H9 (cell line): ENCODE data around the gene CD80. TPM values are rescaled to one million over a fixed set of nuclear protein-coding genes. Genes with fewer than 3 reads are reported as not detected.

Experiments
- DNase-seq: peaks from one replicate; pipeline ENCODE4 v3.0.0-alpha.2; 2017
- H2AFZ ChIP-seq: one replicate; pipeline ENCODE4 v1.6.1; 2013; ENCODE audit warnings: mild to moderate bottlenecking, low read length, control low read depth, moderate library complexity
- H2AK5ac ChIP-seq: 2 replicates; pipeline ENCODE4 v1.6.1; 2013; ENCODE audit warnings: low read length, control low read depth, mixed read lengths; ENCODE audit not compliant: insufficient read length
- H2BK120ac ChIP-seq: one replicate; pipeline ENCODE4 v1.6.1; 2013; ENCODE audit warnings: low read depth, mild to moderate bottlenecking, low read length, control low read depth, inconsistent platforms; ENCODE audit not compliant: poor library complexity, severe bottlenecking
- H2BK12ac ChIP-seq: 2 replicates; pipeline ENCODE4 v1.6.1; 2013; ENCODE audit warnings: low read length, control low read depth, mixed read lengths, low read depth; ENCODE audit not compliant: insufficient read length
- H2BK15ac ChIP-seq: 2 replicates; pipeline ENCODE4 v1.6.1; 2013; ENCODE audit warnings: low read depth, low read length, control low read depth
- H2BK20ac ChIP-seq: one replicate; pipeline ENCODE4 v1.6.1; 2013; ENCODE audit warnings: low read depth, mild to moderate bottlenecking, low read length, control low read depth, inconsistent platforms; ENCODE audit not compliant: poor library complexity, severe bottlenecking
- H2BK5ac ChIP-seq: 2 replicates; pipeline ENCODE4 v1.6.1; 2013; ENCODE audit warnings: low read length, control low read depth, mixed read lengths; ENCODE audit not compliant: insufficient read length
- H3K14ac ChIP-seq: 2 replicates; pipeline ENCODE4 v1.6.1; 2013; ENCODE audit warnings: low read length, control low read depth; ENCODE audit not compliant: insufficient read depth
- H3K18ac ChIP-seq: 2 replicates; pipeline ENCODE4 v1.6.1; 2013; ENCODE audit warnings: low read depth, mild to moderate bottlenecking, mixed read lengths, low read length, control low read depth; ENCODE audit not compliant: insufficient read length
- H3K23ac ChIP-seq: 2 replicates; pipeline ENCODE4 v1.6.1; 2013; ENCODE audit warnings: low read length, control low read depth, mixed read lengths, low read depth; ENCODE audit not compliant: insufficient read length
- H3K23me2 ChIP-seq: 2 replicates; pipeline ENCODE4 v1.6.1; 2013; ENCODE audit warnings: low read depth, mild to moderate bottlenecking, mixed read lengths, low read length, control low read depth; ENCODE audit not compliant: insufficient read length, poor library complexity, severe bottlenecking
- H3K27ac ChIP-seq: 2 replicates; pipeline ENCODE4 v1.5.1; 2013; ENCODE audit warnings: low read length, control low read depth, mixed read lengths, low read depth; ENCODE audit not compliant: insufficient read length
- H3K27me3 ChIP-seq: 2 replicates; pipeline ENCODE4 v1.6.1; 2013; ENCODE audit warnings: low read length, control low read depth, inconsistent platforms; ENCODE audit not compliant: insufficient read depth
- H3K4ac ChIP-seq: 2 replicates; pipeline ENCODE4 v1.6.1; 2013; ENCODE audit warnings: low read depth, mild to moderate bottlenecking, control low read depth, inconsistent platforms, low read length, moderate library complexity
- H3K4me1 ChIP-seq: 2 replicates; pipeline ENCODE4 v1.6.1; 2013; ENCODE audit warnings: low read length, control low read depth, inconsistent platforms; ENCODE audit not compliant: insufficient read depth
- H3K4me2 ChIP-seq: 2 replicates; pipeline ENCODE4 v1.6.1; 2013; ENCODE audit warnings: low read length, control low read depth, mixed read lengths; ENCODE audit not compliant: insufficient read length, insufficient read depth
- H3K56ac ChIP-seq: 2 replicates; pipeline ENCODE4 v1.6.1; 2013; ENCODE audit warnings: low read depth, mild to moderate bottlenecking, mixed read lengths, low read length, control low read depth; ENCODE audit not compliant: insufficient read length
- H3K79me1 ChIP-seq: 2 replicates; pipeline ENCODE4 v1.6.1; 2013; ENCODE audit warnings: low read depth, mild to moderate bottlenecking, moderate library complexity, low read length, control low read depth, inconsistent platforms; ENCODE audit not compliant: insufficient read depth, poor library complexity, severe bottlenecking
- H3K79me2 ChIP-seq: 2 replicates; pipeline ENCODE4 v1.6.1; 2013; ENCODE audit warnings: low read length, control low read depth, inconsistent platforms; ENCODE audit not compliant: insufficient read depth
- H3K9ac ChIP-seq: 2 replicates; pipeline ENCODE4 v1.6.1; 2013; ENCODE audit warnings: low read length, control low read depth, mixed read lengths; ENCODE audit not compliant: insufficient read length; ENCODE audit errors: extremely low read depth
- H3K9me3 ChIP-seq: one replicate; pipeline ENCODE4 v1.6.1; 2013; ENCODE audit warnings: low read depth, low read length, inconsistent platforms; ENCODE audit not compliant: control insufficient read depth
- H3T11ph ChIP-seq: one replicate; pipeline ENCODE4 v1.6.1; 2013; ENCODE audit warnings: mild to moderate bottlenecking, low read length, control low read depth, inconsistent platforms
- H4K20me1 ChIP-seq: one replicate; pipeline ENCODE4 v1.6.1; 2013; ENCODE audit not compliant: control insufficient read depth, insufficient read length, insufficient read depth
- H4K5ac ChIP-seq: 2 replicates; pipeline ENCODE4 v1.6.1; 2013; ENCODE audit warnings: low read depth, mild to moderate bottlenecking, mixed read lengths, low read length, control low read depth; ENCODE audit not compliant: insufficient read length
- H4K8ac ChIP-seq: replicated peaks from 2 replicates; pipeline ENCODE4 v1.6.1; 2013; ENCODE audit warnings: low read length, control low read depth, mixed read lengths, low read depth; ENCODE audit not compliant: insufficient read length
- H4K91ac ChIP-seq: 2 replicates; pipeline ENCODE4 v1.6.1; 2013; ENCODE audit warnings: low read depth, mild to moderate bottlenecking, moderate library complexity, mixed read lengths, low read length, control low read depth; ENCODE audit not compliant: insufficient read length
- H3K27ac Mint-ChIP-seq, 3 experiments: 2 replicates in 2 of 3; 3 replicates in 1 of 3; pipeline ENCODE4 v1.8.0; 2020 to 2021; ENCODE audit warnings: mixed read lengths in 3 of 3, mild to moderate bottlenecking in 1 of 3, moderate library complexity in 1 of 3
- H3K27me3 Mint-ChIP-seq: 2 replicates; pipeline ENCODE4 v1.8.0; 2021; ENCODE audit warnings: low read depth, mild to moderate bottlenecking, moderate library complexity, mixed read lengths
- H3K36me3 Mint-ChIP-seq, 3 experiments: 2 replicates in 2 of 3; 3 replicates in 1 of 3; pipeline ENCODE4 v1.8.0; 2020 to 2021; ENCODE audit warnings: low read depth in 3 of 3, mixed read lengths in 3 of 3; ENCODE audit not compliant: insufficient read depth in 1 of 3
- H3K4me1 Mint-ChIP-seq, 2 experiments: 2 replicates each; pipeline ENCODE4 v1.8.0; 2020; ENCODE audit warnings: mixed read lengths in 2 of 2
- H3K4me3 Mint-ChIP-seq, 2 experiments: 2 replicates in 1 of 2; 3 replicates in 1 of 2; pipeline ENCODE4 v1.8.0; 2020 to 2021; ENCODE audit warnings: mild to moderate bottlenecking in 2 of 2, mixed read lengths in 2 of 2, moderate library complexity in 1 of 2
- H3K9me3 Mint-ChIP-seq, 2 experiments: 2 replicates in 1 of 2; 3 replicates in 1 of 2; pipeline ENCODE4 v1.8.0; 2020; ENCODE audit warnings: mild to moderate bottlenecking in 2 of 2, mixed read lengths in 2 of 2, moderate library complexity in 1 of 2
- WGBS: extraction: QIAGEN DNeasy Blood & Tissue Kit; methylation state at CpG from one replicate; pipeline ENCODE4 v1.1.7; 2013; ENCODE audit warnings: missing lambda C conversion rate, low lambda C conversion rate, mixed read lengths; ENCODE audit not compliant: insufficient read length; ENCODE audit errors: extremely low coverage; 5-methylcytosine and 5-hydroxymethylcytosine counted together
- total RNA-seq: library from RNA; stranded (reverse); gene quantifications from 2 replicates; pipeline ENCODE4 v1.2.1, GENCODE V29; 2021
- TF ChIP-seq, protein P1 (sequence below): fragments of 200-600 bp; sonication (generic); conservative IDR thresholded peaks from 3 replicates; pipeline ENCODE4 v1.8.0; 2021; ENCODE audit warnings: antibody characterized with exemption, mild to moderate bottlenecking

Gene CD80
- total RNA-seq, 1 experiment from 2014 or later = not detected

DNA sequence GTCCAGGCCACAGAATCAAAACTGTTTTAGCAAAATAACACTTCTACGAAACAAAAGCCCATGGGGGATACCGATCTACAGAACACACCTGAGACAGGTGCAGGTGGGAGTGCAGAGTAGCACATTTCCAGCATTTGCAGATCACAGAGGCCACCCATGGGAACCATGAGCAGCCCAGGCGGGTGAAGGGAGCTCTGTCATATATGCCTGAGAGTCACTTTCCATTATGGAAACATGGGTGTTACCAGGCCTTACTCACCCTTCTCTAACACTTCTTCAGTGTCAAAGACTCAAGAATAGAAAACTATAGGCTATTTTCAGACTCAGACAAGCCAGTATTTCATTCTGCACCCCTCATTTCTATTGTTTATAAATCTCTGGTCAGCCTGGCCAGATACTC, 41.7 kb upstream of the CD80 start:
- no peak overlapping the region for H2BK12ac ChIP-seq
- no CpG with 5 or more reads among the region's 3 CpGs for WGBS
- H2AFZ ChIP-seq = no peak overlapping the region

More for the DNA sequence above, 41.7 kb upstream of the CD80 start:
- no peaks in the 10 kb centered on the region for H3K79me2 ChIP-seq
- H3K9me3 Mint-ChIP-seq = no peaks in the 10 kb centered on the region
- H3K23ac ChIP-seq = no peak overlapping the region
- H2AK5ac ChIP-seq = no peak overlapping the region
- H3K27ac Mint-ChIP-seq = no peak overlapping the region
- H3K79me1 ChIP-seq = no peaks in the 10 kb centered on the region
- H4K91ac ChIP-seq = no peak overlapping the region
- H3K23me2 ChIP-seq = no peaks in the 10 kb centered on the region
- H3K27me3 Mint-ChIP-seq = no peaks in the 10 kb centered on the region
- no peak overlapping the region for H3K56ac ChIP-seq
- no peak overlapping the region for H3K9ac ChIP-seq
- H3K36me3 Mint-ChIP-seq = no peaks in the 10 kb centered on the region
- no peak for DNase-seq
- H2BK5ac ChIP-seq = no peak overlapping the region
- no peak overlapping the region for H3K4ac ChIP-seq
- no peaks in the 10 kb centered on the region; the same call in 1 of the 2 replicates for H3K4me1 ChIP-seq
- H3K4me3 Mint-ChIP-seq = no peak overlapping the region
- H3K27me3 ChIP-seq = no peaks in the 10 kb centered on the region
- no peak overlapping the region for H3T11ph ChIP-seq
- no peak overlapping the region for H3K4me2 ChIP-seq
- TF ChIP-seq, protein P1, sequence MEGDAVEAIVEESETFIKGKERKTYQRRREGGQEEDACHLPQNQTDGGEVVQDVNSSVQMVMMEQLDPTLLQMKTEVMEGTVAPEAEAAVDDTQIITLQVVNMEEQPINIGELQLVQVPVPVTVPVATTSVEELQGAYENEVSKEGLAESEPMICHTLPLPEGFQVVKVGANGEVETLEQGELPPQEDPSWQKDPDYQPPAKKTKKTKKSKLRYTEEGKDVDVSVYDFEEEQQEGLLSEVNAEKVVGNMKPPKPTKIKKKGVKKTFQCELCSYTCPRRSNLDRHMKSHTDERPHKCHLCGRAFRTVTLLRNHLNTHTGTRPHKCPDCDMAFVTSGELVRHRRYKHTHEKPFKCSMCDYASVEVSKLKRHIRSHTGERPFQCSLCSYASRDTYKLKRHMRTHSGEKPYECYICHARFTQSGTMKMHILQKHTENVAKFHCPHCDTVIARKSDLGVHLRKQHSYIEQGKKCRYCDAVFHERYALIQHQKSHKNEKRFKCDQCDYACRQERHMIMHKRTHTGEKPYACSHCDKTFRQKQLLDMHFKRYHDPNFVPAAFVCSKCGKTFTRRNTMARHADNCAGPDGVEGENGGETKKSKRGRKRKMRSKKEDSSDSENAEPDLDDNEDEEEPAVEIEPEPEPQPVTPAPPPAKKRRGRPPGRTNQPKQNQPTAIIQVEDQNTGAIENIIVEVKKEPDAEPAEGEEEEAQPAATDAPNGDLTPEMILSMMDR = no peak
- H3K14ac ChIP-seq = no peak overlapping the region
- H2BK120ac ChIP-seq = no peak overlapping the region
- no peak overlapping the region for H2BK15ac ChIP-seq
- H4K20me1 ChIP-seq = no peaks in the 10 kb centered on the region
- H4K8ac ChIP-seq = no peak overlapping the region
- no peak overlapping the region for H2BK20ac ChIP-seq
- H3K18ac ChIP-seq = no peak overlapping the region
- no peak overlapping the region for H4K5ac ChIP-seq
- no peak overlapping the region for H3K27ac ChIP-seq
- H3K9me3 ChIP-seq = no peaks in the 10 kb centered on the region
- peaks cover 10 to 15% of the 10 kb centered on the region in 2 experiments for H3K4me1 Mint-ChIP-seq
